Measurements from ENCODE around the gene EOLA1.
A peak's percentile ranks its signal among the peaks of the same experiment; 100 is the strongest.

EOLA1 gene

GRCh38 chrX:149540621-149541520, at the start of gene EOLA1:
Gene EOLA1 (plus strand): TSS chrX:149541012. CDS start chrX:149545631, 4,619 bp downstream.
- peak; percentile 91 for DNase-seq (ENCODE audit: low spot score)

DNA sequence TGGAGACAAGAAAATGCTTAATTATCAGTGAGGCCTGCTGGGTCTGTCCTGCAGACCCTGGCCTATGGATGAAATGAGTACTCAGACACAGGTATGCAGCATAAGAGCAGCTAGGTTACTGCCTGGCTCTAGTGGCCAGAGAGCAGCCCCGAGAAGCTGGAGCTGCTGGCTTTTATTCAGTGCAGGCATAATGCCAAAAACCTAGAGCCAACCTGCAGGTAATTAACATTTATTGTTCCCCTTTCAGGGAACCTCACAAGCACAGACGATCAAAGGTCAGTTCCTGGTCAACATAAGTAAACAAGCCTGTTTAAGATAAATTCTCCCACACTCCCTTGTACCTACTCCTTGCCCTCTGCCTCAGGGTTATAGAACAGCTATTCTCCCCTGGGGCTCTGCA, 49.0 kb upstream of the EOLA1 start:
- DNase-seq (ENCODE audit: low spot score), result no peak

GRCh38 chrX:149493567-149494562, 46.9 kb upstream of the EOLA1 start:
- DNase-seq (ENCODE audit: low spot score), result no peak

- DNase-seq (ENCODE audit: low spot score), result no peak
Measured at GRCh38 chrX:149494844-149495565, 45.8 kb upstream of the EOLA1 start.

DNA sequence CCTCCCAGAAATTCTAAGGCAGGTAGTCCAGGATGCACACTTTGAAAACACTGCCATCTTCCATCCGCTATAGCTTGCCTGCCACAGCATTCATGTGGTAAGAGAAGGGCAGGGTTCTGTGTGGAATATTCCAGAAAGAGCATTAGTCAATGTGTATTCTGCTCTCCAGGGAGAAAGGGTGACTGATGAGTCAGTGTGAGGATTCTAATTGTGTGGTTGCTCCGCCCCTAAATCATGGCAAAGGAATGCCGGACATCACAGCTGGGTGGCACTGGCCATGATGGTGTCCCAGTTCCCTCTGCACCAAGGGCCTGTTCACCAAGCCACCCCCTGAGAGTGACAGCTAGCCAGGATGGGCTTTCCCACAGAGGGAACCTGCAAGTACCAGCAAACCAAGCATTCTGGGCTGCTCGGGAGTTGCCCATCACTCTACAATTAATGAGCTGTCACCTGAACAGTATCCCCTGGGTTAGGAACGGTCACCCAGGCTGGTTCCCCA, 45.2 kb upstream of the EOLA1 start:
- no peak for DNase-seq (ENCODE audit: low spot score)

DNA sequence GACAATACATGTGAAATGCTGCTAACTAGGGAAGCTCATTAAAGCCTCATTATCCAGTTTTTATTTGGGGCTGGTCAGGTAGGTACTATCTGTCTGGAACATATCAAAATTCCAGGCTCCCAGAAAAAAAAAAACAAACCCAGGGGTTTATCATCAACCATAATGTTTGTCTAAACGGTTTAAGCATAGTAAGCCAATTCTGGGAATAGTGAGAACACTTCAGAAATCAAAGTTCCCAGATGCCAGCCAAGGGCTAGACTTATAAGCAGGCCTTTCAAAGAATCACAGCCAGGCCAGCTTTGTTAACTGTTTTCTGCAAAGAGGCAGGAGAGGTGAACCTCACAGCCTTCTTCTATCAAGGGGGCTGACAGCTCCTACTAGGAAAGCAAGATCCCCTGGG, 43.8 kb upstream of the EOLA1 start:
- no peak for DNase-seq (ENCODE audit: low spot score)

GRCh38 chrX:149497626-149498025, 43.2 kb upstream of the EOLA1 start:
- DNase-seq (ENCODE audit: low spot score), result no peak

DNA sequence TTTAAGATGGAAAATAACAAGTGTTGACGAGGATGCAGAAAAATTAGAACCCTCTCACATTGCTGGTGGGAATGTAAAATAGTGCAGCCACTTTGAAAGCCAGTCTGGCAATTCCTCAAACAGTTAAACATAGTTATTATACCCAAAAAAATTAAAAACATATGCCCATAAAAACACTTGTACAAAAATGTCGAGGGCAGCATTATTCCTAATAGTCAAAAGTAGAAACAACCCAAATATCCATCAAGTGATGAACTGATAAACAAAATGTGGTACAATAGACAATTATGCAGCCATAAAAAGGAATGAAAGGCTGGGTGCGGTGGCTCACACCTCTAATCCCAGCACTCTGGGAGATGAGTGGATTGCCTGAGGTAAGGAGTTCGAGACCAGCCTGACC, 42.0 kb upstream of the EOLA1 start:
- no peak for DNase-seq (ENCODE audit: low spot score)

DNA sequence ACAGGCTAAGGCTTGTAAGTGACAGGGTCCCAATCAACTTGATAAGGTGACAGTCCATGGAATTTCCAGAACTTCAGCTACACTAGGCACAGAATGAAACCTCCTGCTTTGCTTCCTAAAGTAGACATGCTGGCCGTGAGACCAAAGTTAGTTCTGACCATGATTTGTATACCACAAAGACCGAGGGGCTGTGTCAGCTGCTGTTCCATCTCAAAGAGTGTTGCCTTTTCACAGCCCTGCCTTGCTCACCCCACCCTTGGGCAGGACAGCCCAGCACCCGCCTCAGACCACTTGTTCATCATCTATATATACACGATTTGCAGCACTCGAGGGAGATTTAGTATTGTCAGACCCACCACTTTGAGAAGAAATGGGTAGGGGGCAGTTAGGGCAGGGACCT, 41.0 kb upstream of the EOLA1 start:
- no peak for DNase-seq (ENCODE audit: low spot score)

DNA sequence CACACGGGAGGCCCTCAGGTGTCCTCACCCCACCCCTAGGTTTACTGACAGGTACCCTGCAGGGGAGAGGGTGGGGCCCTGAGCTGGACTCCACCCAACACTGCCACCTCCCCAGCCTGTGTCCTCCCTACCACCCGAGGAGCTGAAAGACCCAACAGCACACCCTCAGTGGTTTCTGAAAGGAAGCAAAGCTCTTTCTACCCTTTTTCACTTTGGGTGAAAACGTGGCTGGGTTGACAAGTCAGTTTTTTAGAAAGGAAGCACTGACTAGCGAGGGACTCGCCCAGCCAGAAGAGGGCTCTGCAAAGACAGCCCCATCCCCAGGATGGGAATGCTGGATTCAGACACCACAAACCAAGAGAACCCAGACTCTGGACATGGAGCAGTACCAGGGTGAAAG, 37.9 kb upstream of the EOLA1 start:
- DNase-seq (ENCODE audit: low spot score), result peak; percentile 46

DNA sequence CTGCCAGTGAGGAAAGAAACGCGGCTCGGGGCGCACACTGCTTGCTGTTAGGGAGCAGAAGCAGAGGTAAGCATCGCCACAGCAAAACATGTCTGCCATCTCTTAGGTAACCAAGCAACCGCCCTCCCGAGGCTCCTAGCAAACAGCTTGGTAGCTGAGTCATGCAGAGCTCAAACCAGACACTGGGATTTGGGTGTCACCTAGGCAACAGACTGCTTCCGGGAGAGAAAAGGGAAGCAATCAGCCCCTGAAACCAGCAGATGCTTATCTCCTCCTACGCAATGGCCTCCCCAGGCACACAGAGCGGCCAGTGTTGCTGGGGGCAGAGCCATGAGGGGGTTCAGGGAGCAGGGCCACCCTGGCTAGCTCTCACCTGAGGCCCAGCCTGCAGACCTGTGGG, 37.4 kb upstream of the EOLA1 start:
- DNase-seq (ENCODE audit: low spot score), result peak; percentile 82

DNA sequence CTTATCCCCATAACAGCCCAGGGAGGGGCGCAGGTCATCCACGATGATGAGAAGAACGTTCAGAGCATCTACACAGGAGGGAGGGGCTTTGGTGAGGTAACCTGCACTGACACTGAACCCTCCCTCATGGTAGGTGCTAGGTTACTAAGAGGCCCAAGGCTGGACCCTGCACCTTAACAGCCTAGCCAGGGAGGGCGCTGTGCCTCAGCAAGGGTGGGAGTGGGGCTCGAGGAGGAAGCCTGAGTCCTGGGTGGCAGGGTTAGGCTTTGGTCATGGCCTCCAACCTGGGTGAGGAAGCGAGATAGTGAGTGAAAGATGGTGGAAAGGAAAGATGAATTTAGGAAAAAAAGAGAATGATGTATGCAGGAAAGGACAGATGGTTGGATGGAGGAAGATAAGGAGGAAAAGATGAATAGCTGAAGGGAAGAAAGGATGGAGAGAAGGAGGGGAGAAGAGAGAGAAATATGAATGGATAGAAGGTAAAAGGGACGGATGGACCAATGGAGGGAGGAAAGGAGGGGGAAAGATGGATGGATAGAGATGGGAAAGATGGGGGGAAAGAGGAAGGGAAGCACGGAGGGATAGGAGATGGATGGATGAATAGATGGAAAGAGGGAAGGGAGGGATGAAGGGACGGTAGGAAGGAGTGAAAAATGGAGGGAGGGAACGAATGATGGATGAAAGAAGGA, 36.4 kb upstream of the EOLA1 start:
- peak; percentile 85 for DNase-seq (ENCODE audit: low spot score)

DNA sequence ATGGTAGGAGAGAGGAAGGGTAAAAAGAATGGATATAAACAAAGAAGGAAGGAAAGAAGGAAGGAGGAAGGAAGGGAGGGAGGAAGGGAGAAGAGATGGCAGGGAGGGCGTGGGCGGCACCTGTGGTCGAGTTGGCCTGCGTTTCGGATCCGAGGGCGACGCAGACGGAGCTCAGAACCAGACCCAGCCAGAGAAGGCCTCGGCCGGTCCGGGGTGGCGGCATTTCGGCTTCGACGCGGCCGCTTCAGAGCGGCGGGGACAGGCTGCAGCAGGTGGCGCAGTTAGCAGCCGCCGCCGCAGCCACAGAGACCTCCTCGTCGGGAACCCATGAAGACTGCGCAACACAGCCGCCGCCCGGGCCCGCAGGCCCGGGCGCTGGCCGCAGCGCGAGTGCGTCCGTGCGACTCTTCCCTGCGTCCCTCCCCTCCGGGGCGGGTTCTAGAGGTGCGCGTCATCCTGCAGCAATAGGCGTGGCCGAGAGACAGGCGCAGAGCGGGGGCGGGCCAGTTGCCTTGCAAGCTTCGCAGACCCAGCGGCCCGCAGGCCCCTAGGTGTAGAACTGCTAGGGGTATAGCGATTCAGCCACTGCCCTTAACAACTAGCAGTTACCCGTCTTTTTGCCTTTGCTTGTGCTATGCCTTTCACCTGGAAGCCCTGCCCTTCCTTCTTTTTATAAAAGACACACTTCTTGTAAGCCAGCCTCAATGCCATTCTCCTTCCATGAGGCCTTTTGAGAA, 35.7 kb upstream of the EOLA1 start, which contains the start of gene IDS:
Gene IDS (minus strand): TSS at position 392 of the 737 bp plus-strand sequence. CDS start 169 bp downstream, at position 223.
- peak; percentile 90 for DNase-seq (ENCODE audit: low spot score)

DNA sequence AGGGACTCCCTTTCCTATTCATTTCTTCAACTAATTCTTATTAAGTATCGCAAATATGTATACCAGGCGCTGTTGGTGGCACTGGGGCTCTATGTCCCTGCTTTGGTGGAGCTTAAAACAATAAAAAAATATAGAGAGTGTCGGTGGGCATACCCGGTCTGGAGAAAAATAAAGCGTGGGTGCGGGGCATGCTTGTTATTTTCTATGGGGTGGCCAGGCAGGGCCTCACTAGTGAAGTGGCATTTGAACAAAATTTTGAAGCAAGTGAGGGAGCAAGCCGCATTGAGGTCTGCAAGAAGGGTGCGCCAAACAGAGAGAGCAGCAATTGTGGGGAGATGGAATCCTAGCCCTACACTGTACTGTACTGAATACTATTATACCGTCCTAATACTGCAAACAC, 35.1 kb upstream of the EOLA1 start:
- DNase-seq (ENCODE audit: low spot score), result no peak

DNA sequence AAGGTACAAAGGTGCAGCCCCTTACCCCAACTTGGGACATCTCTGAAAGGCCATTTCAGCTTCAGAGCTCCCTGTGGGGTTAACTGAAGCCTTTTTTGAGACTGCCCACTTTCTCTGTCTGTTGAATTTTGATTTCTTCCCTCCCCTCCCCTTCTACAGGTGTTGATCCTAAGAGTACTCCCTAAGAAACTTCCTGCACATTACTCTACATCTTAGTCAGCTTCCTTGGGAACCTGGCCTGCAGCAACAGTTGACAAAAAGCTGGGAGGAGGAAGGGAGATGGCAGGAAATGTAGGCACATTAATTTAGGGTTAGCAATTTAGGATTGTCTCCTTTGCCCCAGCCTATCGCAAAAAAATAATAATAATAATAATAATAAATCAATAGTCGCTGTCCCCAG, 34.5 kb upstream of the EOLA1 start:
- DNase-seq (ENCODE audit: low spot score), result no peak

DNA sequence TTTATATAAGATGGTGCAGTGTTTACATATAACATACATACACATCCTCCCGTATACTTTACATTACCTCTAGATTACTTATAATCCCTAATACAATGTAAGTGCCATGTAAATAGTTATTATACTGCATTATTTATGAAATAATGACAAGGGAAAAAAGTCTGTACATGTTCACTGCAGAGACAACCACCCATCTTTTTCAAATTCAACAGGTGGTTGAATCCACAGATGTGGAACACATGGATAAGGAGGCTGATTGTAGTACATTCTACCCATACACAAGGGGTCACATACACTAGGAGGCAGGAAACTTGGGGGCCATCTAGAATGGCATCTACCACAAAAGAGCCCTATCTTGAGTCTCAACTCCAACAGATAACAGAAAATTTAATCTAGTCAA, 32.3 kb upstream of the EOLA1 start:
- DNase-seq (ENCODE audit: low spot score), result no peak

- peak; percentile 21 for DNase-seq (ENCODE audit: low spot score)
Measured at GRCh38 chrX:149510386-149510785, 30.4 kb upstream of the EOLA1 start.

DNA sequence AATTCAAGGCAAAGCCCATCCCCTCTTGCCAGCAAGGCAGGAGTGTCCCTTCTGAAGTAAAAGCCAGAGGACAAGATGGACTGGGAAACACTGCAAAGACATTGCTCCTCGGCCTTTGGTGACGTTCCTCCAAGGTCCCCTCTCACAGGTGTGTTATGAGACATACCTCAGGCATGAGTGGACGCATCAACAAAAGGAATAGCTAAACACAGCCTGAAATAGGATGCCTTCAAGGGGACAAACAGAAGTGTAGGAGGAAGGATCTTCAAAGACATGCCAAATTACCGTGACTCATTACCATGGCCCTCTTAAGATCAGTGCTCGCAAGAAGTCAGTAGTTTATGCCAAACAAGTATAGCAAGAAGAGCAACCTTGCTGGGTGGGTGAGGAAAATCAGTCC, 29.7 kb upstream of the EOLA1 start:
- DNase-seq (ENCODE audit: low spot score), result no peak

DNA sequence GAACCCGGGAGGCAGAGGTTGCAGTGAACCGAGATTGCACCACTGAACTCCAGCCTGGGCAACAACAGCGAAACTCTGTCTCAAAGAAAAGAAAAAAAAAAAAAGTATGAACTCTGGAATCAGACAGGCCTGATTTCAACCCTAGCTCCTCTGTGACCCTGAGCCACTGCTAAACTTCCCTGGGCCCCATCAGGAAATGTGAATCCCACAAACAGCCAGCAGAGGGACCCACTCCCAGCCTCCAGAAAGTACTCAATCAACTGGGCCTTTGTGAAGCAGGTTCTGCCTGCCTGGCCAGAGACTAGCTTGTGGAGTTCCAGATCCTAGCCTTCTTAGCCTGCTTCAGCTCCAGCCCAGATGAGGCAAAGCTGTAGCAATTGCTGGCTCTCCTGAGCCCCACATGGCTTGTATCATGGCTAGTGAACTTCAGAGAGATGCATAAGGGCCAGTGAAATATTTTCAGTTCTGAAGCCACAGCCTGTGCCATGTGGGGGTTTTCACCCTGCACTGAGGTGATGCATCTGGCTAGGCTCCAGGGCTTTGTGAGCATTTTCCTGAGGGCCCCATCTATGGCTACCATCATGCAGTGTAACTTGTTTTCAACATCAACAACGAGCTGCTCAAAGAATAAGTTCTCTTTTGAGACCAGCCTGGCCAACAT, 28.5 kb upstream of the EOLA1 start:
- DNase-seq (ENCODE audit: low spot score), result peak; percentile 72

Measured in CD4-positive, alpha-beta T cell treated with Interleukin-2 at 100 ng/mL for 4 hours (primary cell).